Measurements from ENCODE around the gene MMP14.

DNA sequence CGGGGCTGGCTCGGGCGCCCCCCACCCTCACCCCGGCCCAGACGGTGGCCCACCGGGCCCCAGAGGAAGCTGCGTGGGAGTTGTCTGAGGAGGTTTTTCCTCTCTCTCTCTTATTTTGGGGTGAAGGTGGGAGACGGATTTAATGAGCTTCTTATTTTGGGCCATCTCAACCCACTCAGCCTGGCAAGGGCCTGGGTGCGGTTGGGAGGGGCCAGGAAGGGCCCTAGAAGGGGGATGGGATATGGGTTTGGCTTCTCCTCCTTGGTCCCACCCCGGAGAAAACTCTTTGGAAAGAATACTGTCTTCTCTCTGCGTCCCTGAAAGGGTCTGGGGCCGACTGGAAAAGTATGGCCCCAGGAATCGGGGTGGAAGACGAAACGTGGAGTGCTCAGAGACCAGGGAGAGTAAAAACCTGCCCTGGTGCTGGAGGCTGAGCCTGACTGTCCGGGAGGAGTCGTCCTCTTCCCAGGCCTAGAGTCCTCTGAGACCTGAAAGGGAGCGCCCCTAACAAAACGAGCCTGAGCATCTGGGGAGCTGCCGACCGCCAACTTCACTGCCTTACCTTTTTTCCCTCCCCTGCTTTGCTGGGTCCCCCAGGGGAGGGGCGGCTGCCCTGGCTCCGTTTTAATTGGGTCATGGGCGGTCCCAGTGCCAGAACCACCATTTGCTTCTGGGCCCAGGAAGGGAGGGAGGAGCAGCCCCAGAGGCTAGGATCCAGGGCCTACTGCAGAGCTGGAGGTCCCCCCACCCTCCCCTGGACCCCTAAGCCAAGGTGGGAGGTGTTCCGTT, 1.6 kb downstream of the MMP14 start:
- TF ChIP-seq, protein P1, sequence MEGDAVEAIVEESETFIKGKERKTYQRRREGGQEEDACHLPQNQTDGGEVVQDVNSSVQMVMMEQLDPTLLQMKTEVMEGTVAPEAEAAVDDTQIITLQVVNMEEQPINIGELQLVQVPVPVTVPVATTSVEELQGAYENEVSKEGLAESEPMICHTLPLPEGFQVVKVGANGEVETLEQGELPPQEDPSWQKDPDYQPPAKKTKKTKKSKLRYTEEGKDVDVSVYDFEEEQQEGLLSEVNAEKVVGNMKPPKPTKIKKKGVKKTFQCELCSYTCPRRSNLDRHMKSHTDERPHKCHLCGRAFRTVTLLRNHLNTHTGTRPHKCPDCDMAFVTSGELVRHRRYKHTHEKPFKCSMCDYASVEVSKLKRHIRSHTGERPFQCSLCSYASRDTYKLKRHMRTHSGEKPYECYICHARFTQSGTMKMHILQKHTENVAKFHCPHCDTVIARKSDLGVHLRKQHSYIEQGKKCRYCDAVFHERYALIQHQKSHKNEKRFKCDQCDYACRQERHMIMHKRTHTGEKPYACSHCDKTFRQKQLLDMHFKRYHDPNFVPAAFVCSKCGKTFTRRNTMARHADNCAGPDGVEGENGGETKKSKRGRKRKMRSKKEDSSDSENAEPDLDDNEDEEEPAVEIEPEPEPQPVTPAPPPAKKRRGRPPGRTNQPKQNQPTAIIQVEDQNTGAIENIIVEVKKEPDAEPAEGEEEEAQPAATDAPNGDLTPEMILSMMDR (conservative IDR thresholded peaks at IDR 0.05), result no peak
- no peak for TF ChIP-seq ZFX (IDR thresholded peaks at IDR 0.05)

Measured in C4-2B (cell line).